Osteoblast (primary cell): ENCODE measurements around the gene MPZL3. TPM values are rescaled to one million over a fixed set of nuclear protein-coding genes. Genes with fewer than 3 reads are reported as not detected.

Experiments
- DNase-seq: peaks from one replicate; pipeline ENCODE4 v3.0.0; 2011; ENCODE audit warnings: low spot score, mixed read lengths; ENCODE audit not compliant: insufficient read length; ENCODE audit errors: missing footprints
- H2AFZ ChIP-seq: 2 replicates; pipeline ENCODE4 v1.6.0; 2011; ENCODE audit warnings: mild to moderate bottlenecking, low read length
- H3K27ac ChIP-seq: 2 replicates; pipeline ENCODE4 v1.5.1; 2011; ENCODE audit warnings: mild to moderate bottlenecking, low read depth, low read length, moderate library complexity
- H3K27me3 ChIP-seq: 2 replicates; pipeline ENCODE4 v1.6.0; 2012; ENCODE audit warnings: mild to moderate bottlenecking, control low read depth, inconsistent platforms, low read length, moderate library complexity; ENCODE audit not compliant: insufficient read depth
- H3K36me3 ChIP-seq: 2 replicates; pipeline ENCODE4 v1.5.1; 2011; ENCODE audit warnings: mild to moderate bottlenecking, low read length, control low read depth, moderate library complexity; ENCODE audit not compliant: insufficient read depth
- H3K4me1 ChIP-seq: 2 replicates; pipeline ENCODE4 v1.5.1; 2011; ENCODE audit warnings: mild to moderate bottlenecking, low read length, control low read depth, moderate library complexity; ENCODE audit not compliant: insufficient read depth
- H3K4me2 ChIP-seq: 2 replicates; pipeline ENCODE4 v1.6.0; 2011; ENCODE audit warnings: mild to moderate bottlenecking, low read length; ENCODE audit not compliant: insufficient read depth
- H3K4me3 ChIP-seq: fragments of 200-600 bp; sonication (generic); 3 replicates; pipeline ENCODE4 v1.5.1; 2012; ENCODE audit warnings: mild to moderate bottlenecking, low read length, inconsistent platforms; ENCODE audit not compliant: insufficient read depth
- H3K79me2 ChIP-seq: 2 replicates; pipeline ENCODE4 v1.6.0; 2012; ENCODE audit warnings: mild to moderate bottlenecking, low read length, control low read depth, inconsistent platforms; ENCODE audit not compliant: insufficient read depth
- H3K9me3 ChIP-seq: 2 replicates; pipeline ENCODE4 v1.5.1; 2011; ENCODE audit warnings: low read depth, low read length, control low read depth
- H4K20me1 ChIP-seq: 2 replicates; pipeline ENCODE4 v1.6.0; 2012; ENCODE audit warnings: mild to moderate bottlenecking, low read length, control low read depth; ENCODE audit not compliant: insufficient read depth
- total RNA-seq: library from RNA; depleted of rRNA; stranded (reverse); fragments of >200 nt; gene quantifications from 2 replicates; pipeline ENCODE4 v1.2.3, GENCODE V29; 2012
- TF ChIP-seq, protein P1 (sequence below): IDR thresholded peaks from 2 replicates; pipeline ENCODE4 v1.5.1; 2011; ENCODE audit warnings: mild to moderate bottlenecking, low read depth, low read length, moderate library complexity; ENCODE audit errors: extremely low read depth

Gene MPZL3
- total RNA-seq, 1 donor = 1.8 TPM

DNA sequence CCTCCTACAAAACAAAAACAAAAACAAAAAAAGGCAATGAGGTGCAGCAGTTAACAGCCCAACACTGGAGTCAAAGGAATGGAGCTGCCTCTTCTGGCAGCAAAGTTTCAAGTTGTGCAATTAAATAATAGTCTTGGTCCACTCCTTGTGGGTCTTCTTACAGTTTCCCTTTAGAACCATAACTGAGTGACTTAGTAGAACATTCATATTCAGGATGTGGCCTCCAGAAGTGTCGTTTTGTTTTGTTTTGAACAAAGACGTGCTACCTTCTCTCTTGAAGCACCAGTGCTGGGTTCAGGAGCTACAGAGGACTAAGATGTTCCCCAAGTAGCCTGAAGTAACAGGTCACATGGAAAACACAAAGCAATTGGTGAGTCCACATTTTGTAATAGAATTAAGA lies 25.4 kb downstream of the MPZL3 start:
- TF ChIP-seq, protein P1, sequence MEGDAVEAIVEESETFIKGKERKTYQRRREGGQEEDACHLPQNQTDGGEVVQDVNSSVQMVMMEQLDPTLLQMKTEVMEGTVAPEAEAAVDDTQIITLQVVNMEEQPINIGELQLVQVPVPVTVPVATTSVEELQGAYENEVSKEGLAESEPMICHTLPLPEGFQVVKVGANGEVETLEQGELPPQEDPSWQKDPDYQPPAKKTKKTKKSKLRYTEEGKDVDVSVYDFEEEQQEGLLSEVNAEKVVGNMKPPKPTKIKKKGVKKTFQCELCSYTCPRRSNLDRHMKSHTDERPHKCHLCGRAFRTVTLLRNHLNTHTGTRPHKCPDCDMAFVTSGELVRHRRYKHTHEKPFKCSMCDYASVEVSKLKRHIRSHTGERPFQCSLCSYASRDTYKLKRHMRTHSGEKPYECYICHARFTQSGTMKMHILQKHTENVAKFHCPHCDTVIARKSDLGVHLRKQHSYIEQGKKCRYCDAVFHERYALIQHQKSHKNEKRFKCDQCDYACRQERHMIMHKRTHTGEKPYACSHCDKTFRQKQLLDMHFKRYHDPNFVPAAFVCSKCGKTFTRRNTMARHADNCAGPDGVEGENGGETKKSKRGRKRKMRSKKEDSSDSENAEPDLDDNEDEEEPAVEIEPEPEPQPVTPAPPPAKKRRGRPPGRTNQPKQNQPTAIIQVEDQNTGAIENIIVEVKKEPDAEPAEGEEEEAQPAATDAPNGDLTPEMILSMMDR = no peak
- no peaks in the 10 kb centered on the region for H3K4me1 ChIP-seq

DNA sequence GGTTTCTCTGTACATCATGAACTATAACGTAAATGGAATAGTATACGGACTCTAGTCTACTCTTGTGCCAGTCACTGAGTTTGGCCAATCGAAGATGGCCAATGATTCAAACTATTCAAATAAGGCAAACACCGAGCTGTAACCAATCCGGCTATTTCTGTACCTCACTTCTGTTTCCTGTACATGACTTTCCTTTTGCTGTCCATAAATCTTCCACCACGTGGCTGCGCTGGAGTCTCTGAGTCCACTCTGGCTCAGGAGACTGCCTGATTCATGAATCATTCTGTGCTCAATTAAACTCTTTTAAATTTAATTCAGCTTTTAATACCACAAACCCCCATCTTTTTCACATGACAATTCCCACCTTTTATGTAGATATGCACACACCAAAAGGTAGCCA lies 25.9 kb downstream of the MPZL3 start:
- H2AFZ ChIP-seq = no peak overlapping the region
- no peak overlapping the region for H3K4me3 ChIP-seq
- H3K79me2 ChIP-seq = no peaks in the 10 kb centered on the region
- TF ChIP-seq, protein P1 = no peak
- no peak for DNase-seq
- no peaks in the 10 kb centered on the region for H3K9me3 ChIP-seq
- no peak overlapping the region for H3K4me2 ChIP-seq
- H3K27me3 ChIP-seq = peaks cover 26% of the 10 kb centered on the region
- no peaks in the 10 kb centered on the region for H3K4me1 ChIP-seq
- H3K36me3 ChIP-seq = no peaks in the 10 kb centered on the region
- H3K27ac ChIP-seq = no peak overlapping the region
- H4K20me1 ChIP-seq = no peaks in the 10 kb centered on the region

More for the DNA sequence above, 25.4 kb downstream of the MPZL3 start:
- Histone ChIP-seq H3K4me2 (no peak overlapping the region), H4K20me1 (no peaks in the 10 kb centered on the region), H3K27me3 (peaks cover 26% of the 10 kb centered on the region), H3K79me2 (no peaks in the 10 kb centered on the region), H3K4me3 (no peak overlapping the region), H3K9me3 (no peaks in the 10 kb centered on the region), H2AFZ (no peak overlapping the region), H3K36me3 (no peaks in the 10 kb centered on the region), H3K27ac (no peak overlapping the region)
- no peak for DNase-seq

DNA sequence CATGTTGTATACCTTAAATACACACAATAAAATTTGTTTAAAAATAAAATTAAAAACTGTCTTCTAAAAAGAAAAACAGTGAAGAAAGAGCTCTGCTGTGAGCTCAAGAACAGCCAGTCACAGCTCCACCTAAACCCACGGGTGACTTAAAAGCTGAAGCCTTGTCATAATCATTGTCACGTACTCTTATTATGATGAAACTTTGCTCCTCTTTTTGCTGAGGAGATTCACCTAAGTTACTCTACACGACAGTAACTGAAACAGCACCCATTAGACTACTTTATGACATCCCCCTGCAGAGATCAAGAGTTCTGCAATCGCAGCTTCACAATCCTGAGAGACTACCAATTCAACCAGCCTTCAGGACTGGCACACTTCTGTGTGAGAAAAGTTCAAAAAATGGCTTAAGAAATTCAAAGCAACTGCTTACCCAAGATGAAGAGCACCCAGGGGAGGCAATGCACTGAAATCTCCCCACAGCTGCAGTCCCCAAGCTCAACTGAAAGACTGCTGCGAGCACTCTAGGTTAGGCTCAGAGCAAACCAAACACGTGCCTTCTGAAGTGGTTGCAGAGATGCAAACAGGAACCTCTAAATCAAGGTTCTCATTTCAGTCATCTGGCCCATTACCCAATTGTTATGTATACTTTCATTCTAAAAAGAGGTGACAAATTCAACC lies 27.5 kb downstream of the MPZL3 start, which contains the start of gene JAML:
Gene JAML (minus strand): TSS at position 501 of the 678 bp plus-strand sequence. CDS start 10,145 bp downstream, outside the sequence.
- H3K79me2 ChIP-seq = no peaks in the 10 kb centered on the region
- no peaks in the 10 kb centered on the region for H4K20me1 ChIP-seq
- H3K27me3 ChIP-seq = peaks cover 21% of the 10 kb centered on the region
- no peak for DNase-seq
- no peak within 1 kb of the TSS for H3K4me3 ChIP-seq
- no peak within 1 kb of the TSS for H3K27ac ChIP-seq
- H3K9me3 ChIP-seq = no peaks in the 10 kb centered on the region
- TF ChIP-seq, protein P1 = no peak
- no peak within 1 kb of the TSS for H3K4me2 ChIP-seq
- H3K36me3 ChIP-seq = no peaks in the 10 kb centered on the region
- H2AFZ ChIP-seq = no peak within 1 kb of the TSS
- no peaks in the 10 kb centered on the region for H3K4me1 ChIP-seq

DNA sequence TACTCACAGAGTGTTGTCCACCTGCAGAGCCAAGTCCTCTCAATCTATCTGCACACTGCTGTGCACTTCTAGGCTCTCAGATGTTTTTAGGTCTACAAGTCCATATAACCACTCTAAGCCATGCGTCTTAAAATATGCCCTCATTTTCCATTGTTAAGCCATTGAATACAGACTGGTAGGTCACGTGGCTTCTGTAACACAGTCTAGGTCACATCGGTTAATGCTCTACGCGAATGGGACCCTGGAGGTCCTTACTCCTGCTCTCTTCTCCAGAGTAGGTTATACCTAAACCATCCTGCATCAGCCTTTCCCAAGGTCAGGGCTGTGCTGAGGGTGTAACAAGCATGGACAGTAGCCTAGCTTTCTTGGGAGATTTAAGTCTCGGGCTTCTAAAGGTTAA lies 28.2 kb downstream of the MPZL3 start:
- Histone ChIP-seq H2AFZ (no peak overlapping the region), H3K79me2 (no peaks in the 10 kb centered on the region), H3K4me3 (no peak overlapping the region), H4K20me1 (no peaks in the 10 kb centered on the region), H3K9me3 (no peaks in the 10 kb centered on the region), H3K4me1 (no peaks in the 10 kb centered on the region), H3K27me3 (peaks cover 21% of the 10 kb centered on the region), H3K36me3 (no peaks in the 10 kb centered on the region), H3K4me2 (no peak overlapping the region), H3K27ac (no peak overlapping the region)
- TF ChIP-seq, protein P1 = no peak
- DNase-seq = no peak
